Activated CD8-positive, alpha-beta memory T cell treated with anti-CD3 and anti-CD28 coated beads for 36 hours (primary cell): ENCODE data around the gene PAGE1. TPM values are rescaled to one million over a fixed set of nuclear protein-coding genes. Genes with fewer than 3 reads are reported as not detected.
"Not testable (repeated sequence)": the region's sequence is repeated elsewhere in the genome, so short reads cannot be mapped to it uniquely, and the experiment has no call there.

Experiments used
- CTCF ChIA-PET: fragments of 350-600 bp; sonication (Branson Sonifier 250); formaldehyde crosslinking; loops from one replicate; lab custom pipeline; 2021; ENCODE audit warnings: antibody characterized with exemption; lab: Charles Lee
- POLR2A ChIA-PET: fragments of 350-600 bp; sonication (Branson Sonifier 250); formaldehyde crosslinking; loops from one replicate; lab custom pipeline; 2021; ENCODE audit warnings: antibody characterized with exemption; lab: Charles Lee
- total RNA-seq, 2 experiments: library from RNA; stranded (reverse); gene quantifications; one replicate each; pipeline ENCODE4 v1.2.3, GENCODE V29; 2021

PAGE1 gene, protein sequence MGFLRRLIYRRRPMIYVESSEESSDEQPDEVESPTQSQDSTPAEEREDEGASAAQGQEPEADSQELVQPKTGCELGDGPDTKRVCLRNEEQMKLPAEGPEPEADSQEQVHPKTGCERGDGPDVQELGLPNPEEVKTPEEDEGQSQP
- not detected for total RNA-seq

- ChIA-PET POLR2A (no interaction called here), CTCF (no interaction called here)
Observed at GRCh38 chrX:49695276-49696180, at the start of gene PAGE1. Gene PAGE1, minus strand, starts transcription at chrX:49695984. Its CDS starts 1,214 bp downstream, at chrX:49694770.

GRCh38 chrX:49741501-49741900, 45.7 kb upstream of the PAGE1 start:
- CTCF ChIA-PET, POLR2A ChIA-PET: not testable (repeated sequence)

- ChIA-PET POLR2A (no interaction called here), CTCF (no interaction called here)
Observed at GRCh38 chrX:49727847-49728246, 32.1 kb upstream of the PAGE1 start.

- POLR2A ChIA-PET, result no interaction called here
- CTCF ChIA-PET, result no interaction called here
Observed at GRCh38 chrX:49726966-49727365, 31.2 kb upstream of the PAGE1 start.

- ChIA-PET CTCF (no interaction called here), POLR2A (no interaction called here)
Observed at GRCh38 chrX:49725923-49726904, 30.4 kb upstream of the PAGE1 start.

DNA sequence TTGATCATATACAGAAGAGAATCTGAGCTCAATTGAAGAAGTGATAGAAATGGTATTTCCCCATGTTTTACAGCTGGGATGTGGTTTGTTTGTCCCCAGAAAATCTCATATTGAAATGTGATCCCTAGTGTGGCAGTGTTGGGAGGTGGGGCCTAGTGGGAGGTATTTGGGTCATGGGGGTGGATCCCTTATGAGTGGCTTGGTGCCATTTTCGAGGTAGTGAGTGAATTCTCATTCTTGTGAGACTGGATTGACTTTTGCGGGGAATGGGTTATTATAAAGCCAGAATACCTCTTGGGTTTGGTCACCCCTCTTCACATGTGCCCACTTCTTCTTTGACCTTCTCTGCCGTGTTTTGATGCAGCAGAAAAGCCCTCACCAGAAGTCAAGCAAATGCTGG, 29.6 kb upstream of the PAGE1 start:
- ChIA-PET CTCF (no interaction called here), POLR2A (no interaction called here)

DNA sequence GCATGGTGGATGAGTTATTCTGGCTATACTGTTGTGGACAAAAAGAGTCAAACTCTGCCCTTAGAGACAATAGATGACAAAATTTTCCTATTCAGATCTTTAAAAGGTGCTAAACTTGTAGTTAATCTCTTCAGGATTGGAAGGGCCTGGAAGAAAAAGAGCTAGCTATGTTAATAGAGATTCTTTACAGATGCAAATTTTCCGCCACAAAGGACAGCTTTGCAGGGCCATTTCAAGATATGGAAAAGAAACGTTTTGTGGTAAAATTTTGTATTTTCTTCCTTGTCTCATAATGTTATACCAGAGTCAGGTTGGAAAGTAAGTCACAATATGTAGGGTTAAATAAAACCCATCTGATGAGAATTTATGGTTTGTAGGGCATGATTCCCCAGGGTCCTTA, 24.3 kb upstream of the PAGE1 start:
- POLR2A ChIA-PET, CTCF ChIA-PET: not testable (repeated sequence)

DNA sequence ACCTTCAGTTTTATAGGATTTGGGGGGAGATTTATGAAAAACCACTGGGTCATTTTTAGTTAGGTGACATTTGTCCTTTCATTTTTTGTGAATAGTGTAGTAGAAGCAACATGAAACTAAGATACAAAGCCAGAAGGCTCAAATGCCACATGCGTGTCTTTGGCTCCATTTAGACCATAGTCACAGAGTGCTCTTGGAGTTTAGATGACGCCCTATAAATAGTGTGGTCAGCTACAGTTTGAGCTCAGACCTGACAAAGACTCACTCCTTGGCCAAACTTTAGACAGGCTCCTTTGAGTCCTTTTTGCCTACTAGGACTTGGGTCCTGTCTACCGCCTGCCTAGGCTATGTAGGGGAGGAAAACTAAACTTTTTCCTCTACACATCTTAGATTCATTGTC, 16.8 kb upstream of the PAGE1 start:
- POLR2A ChIA-PET, result no interaction called here

DNA sequence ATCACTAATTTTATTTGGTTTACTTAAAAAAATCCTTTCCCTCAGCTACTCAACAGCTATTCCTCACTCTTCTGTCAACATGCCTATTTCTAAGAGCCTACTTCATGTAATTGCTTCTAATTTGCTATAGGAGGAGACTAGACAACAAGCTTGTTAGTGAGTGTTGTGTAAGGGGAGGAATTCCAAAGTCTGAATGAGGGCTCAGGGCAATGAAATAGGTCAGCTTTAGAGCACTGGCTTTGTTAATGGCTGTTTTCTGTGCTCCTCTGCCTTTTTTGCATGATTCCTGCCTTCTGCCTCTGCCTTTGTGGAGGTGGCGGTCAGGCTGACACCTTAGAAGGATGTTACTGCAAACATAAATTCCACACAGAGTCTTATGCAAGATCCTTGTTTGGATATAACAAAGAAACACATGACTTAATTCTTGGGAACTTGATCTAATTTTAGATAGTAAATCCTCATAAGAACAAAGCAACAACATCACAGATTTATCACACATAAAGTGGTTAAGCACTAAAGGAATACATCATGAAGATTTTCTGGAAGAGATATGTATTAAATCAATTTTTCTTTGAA, 15.0 kb upstream of the PAGE1 start:
- POLR2A ChIA-PET, result no interaction called here
- CTCF ChIA-PET, result no interaction called here

More for the DNA sequence above, 16.8 kb upstream of the PAGE1 start:
- CTCF ChIA-PET, result no interaction called here

DNA sequence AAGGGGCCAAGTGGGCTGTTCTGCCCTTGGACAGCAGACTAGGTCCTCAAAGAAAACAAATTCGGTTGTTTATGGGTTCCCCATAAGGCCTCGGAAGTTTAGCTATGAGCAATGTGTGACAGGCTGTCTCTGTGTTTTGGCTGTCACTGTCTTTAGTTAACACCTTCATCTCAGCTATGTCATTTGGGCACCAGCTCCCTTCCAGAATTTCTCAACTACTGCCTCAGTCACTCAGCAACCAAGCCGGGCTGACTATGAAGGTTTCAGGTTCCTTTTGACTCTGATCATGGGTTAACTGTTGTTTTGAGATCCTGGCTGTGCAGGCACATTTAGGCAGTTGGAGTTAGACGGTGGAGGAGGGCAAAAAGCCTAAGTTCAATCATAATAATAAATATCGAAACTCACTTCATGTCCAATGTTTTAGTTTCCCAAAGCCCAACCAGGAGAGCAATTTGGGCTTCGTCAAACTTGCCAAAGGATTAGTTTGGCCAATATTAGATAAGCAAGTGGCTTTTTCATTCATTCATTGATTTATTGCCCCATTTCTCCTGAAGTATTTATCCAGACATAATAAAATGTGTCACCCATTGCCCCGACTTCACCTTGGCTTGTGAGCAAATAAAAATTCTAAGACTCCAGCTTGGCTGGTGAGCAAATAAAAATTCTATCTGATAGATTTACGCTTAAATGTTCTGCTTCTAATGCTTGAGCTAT, 9.1 kb upstream of the PAGE1 start:
- POLR2A ChIA-PET, result no interaction called here
- CTCF ChIA-PET, result no interaction called here

- POLR2A ChIA-PET, result no interaction called here
- CTCF ChIA-PET, result no interaction called here
Observed at GRCh38 chrX:49701933-49702332, 6.1 kb upstream of the PAGE1 start.

- CTCF ChIA-PET, result no interaction called here
- POLR2A ChIA-PET, result no interaction called here
Observed at GRCh38 chrX:49701323-49701722, 5.5 kb upstream of the PAGE1 start.

DNA sequence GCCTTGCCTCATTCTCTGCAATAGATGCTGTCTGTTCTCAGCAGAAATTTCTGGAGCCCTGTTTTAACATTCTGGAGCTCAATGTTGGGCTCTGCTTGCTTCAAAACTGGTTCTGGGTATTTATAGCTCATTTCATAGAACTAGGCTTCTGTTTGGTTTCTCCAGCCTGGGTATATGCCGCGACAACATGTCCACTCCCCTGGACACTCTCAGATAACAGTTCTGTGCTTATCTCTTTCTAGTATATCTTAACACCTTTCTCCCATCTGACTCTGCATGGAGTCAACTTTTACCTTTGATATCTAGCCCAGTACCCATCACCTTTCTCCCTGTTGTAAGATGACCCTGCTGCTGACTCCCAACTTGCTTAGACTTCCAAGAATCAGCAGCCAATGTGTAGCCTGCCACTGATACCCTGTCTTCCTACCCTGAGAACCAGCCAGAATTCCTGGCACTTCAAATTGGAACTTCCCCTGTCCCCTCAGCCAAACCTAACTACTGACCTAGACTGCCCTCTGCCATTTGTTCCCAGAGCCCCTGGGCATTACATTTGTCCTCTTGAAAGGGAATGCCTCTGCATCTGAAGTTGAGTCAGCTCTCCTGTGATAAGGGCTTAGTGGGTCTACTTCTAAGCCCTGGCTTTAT, 20.6 kb downstream of the PAGE1 start:
- ChIA-PET CTCF (no interaction called here), POLR2A (no interaction called here)

DNA sequence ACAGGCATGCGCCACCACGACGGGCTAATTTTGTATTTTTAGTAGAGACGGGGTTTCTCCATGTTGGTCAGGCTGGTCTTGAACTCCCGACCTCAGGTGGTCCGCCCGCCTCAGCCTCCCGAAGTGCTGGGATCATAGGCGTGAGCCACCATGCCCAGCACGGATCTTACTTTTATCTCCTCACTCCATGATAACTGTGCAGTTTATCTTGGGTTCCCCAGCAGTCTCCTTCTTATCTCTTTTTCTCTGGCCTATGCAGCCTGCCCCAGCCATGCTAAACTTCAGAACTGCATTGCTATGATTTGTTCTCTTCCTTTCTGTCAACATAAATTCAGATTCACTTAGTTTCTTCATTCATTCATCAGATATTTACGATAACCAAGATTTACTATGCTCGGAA, 22.4 kb downstream of the PAGE1 start:
- CTCF ChIA-PET, result interaction anchor here (0.6 kb wide), 1 partner anchor 165 kb away, joined by 4 read pairs; no protein-coding TSS in a partner anchor
- POLR2A ChIA-PET, result no interaction called here

- POLR2A ChIA-PET, result no interaction called here
- CTCF ChIA-PET, result no interaction called here
Observed at GRCh38 chrX:49664824-49665223, 31.0 kb downstream of the PAGE1 start.

DNA sequence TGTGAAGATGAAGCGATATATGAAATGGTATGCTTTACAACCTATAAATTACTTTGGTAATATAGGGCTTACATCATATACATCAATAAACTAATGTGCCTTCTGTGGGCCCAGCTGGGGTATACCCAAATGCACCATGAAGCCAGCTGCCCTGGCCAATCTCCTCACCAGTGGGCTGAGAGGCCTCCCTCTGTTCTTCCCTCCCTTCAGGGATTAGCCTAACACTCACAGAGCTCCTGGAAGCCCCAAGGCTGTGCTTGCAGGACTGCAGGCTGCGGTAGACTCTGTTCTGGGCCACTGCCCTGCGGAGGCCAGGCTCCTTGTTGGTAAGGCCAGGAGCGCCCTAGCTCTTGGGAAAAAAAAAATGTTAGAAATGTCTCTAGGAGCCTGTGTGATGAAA, 33.9 kb downstream of the PAGE1 start:
- ChIA-PET POLR2A (no interaction called here), CTCF (no interaction called here)

- POLR2A ChIA-PET, result no interaction called here
- CTCF ChIA-PET, result no interaction called here
Observed at GRCh38 chrX:49659771-49660170, 36.0 kb downstream of the PAGE1 start.

DNA sequence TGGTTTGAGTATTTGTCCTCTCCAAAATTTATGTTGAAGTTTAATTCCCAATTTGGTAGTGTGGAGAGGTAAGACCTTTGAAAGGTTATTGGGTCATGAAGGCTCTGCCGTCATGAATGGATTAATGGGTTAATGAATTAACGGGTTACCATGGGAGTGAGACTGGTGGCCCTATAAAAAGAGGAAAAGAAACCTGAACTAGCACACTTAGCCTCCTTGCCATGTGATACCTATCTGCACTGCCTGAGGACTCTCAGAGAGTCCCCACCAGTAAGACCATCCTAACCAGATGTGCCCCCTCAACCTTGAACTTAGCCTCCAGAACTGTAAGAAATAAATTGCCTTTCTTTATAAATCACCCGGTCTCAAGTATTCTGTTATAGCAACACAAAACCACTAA, 39.3 kb downstream of the PAGE1 start:
- POLR2A ChIA-PET, result no interaction called here
- CTCF ChIA-PET, result no interaction called here
